HepG2 (cell line): Measurements from ENCODE around the gene PCOLCE2. TPM values are rescaled to one million over a fixed set of nuclear protein-coding genes. Genes with fewer than 3 reads are reported as not detected.

ENCODE experiments used
- ATAC-seq: fragments of 200-7000 bp; cut with Tn5 transposase; 3 replicates; pipeline ENCODE4 v1.9.1; 2020; ENCODE audit warnings: mild to moderate bottlenecking, moderate library complexity
- BruUV-seq: library from RNA; stranded (reverse); fragments of 400-500 nt; replicated peaks from 2 replicates; lab custom pipeline; 2021; lab: Mats Ljungman, UMichigan
- CTCF ChIA-PET: fragments of 300-600 bp; formaldehyde crosslinking; extraction: SDS; loops from one replicate; lab custom pipeline; 2021; ENCODE audit warnings: low total read pairs, inconsistent platforms, low intra/inter-chr PET ratio; lab: Yijun Ruan, JAX
- POLR2A ChIA-PET: fragments of 350-600 bp; sonication (Branson Sonifier 250); formaldehyde crosslinking; loops from one replicate; lab custom pipeline; 2020; ENCODE audit warnings: antibody characterized with exemption, inconsistent platforms; lab: Yijun Ruan, JAX
- DNase-seq: peaks from one replicate; pipeline ENCODE4 v3.0.0-alpha.2; 2015; ENCODE audit warnings: low spot score
- FAIRE-seq: peaks from 3 replicates; lab custom pipeline; 2011; peaks lifted over from hg19 to GRCh38; lab: Jason Lieb, UNC
- H2AFZ ChIP-seq: one replicate; pipeline ENCODE4 v1.6.1; 2011; ENCODE audit warnings: low read length, inconsistent platforms
- H3K27ac ChIP-seq: fragments of 300-600 bp; 3 replicates; pipeline ENCODE4 v1.8.0; 2011; ENCODE audit warnings: mixed run types, mild to moderate bottlenecking, mixed read lengths, low read length, inconsistent platforms; ENCODE audit not compliant: insufficient read depth; ENCODE audit errors: extremely low read length
- H3K27me3 ChIP-seq, 2 experiments: fragments of 200-600 bp in 1 of 2; 2 replicates in 1 of 2; 3 replicates in 1 of 2; pipeline versions ENCODE4 v1.6.0 to v1.8.0; 2011; ENCODE audit warnings: low read length in 2 of 2, mild to moderate bottlenecking in 2 of 2, moderate library complexity in 2 of 2, inconsistent platforms in 1 of 2; ENCODE audit not compliant: insufficient read depth in 2 of 2, control insufficient read depth in 1 of 2
- H3K36me3 ChIP-seq, 2 experiments: fragments of 200-600 bp in 1 of 2; replicated peaks in 1 of 2; 2 replicates in 1 of 2; 3 replicates in 1 of 2; pipeline versions ENCODE4 v1.5.1 to v1.8.0; 2011; ENCODE audit warnings: low read length in 2 of 2, inconsistent platforms in 1 of 2; ENCODE audit not compliant: insufficient read depth in 2 of 2, control insufficient read depth in 1 of 2
- H3K4me1 ChIP-seq: 2 replicates; pipeline ENCODE4 v1.5.1; 2012; ENCODE audit warnings: low read length, inconsistent platforms; ENCODE audit not compliant: insufficient read depth
- H3K4me2 ChIP-seq: 2 replicates; pipeline ENCODE4 v1.6.0; 2011; ENCODE audit warnings: low read depth, low read length, inconsistent platforms
- H3K4me3 ChIP-seq, 3 experiments: fragments of 200-600 bp in 1 of 3; sonication (generic), shearing (Covaris generic) in 1 of 3; replicated peaks in 1 of 3; 2 replicates each; pipeline ENCODE4 v1.5.1; 2011 to 2016; ENCODE audit warnings: low read length in 3 of 3, inconsistent platforms in 2 of 3, low read depth in 2 of 3, mild to moderate bottlenecking in 2 of 3, control low read depth in 1 of 3, mixed read lengths in 1 of 3; ENCODE audit not compliant: insufficient read depth in 1 of 3
- H3K79me2 ChIP-seq: one replicate; pipeline ENCODE4 v1.6.1; 2011; ENCODE audit warnings: low read length, inconsistent platforms; ENCODE audit not compliant: insufficient read depth
- H3K9ac ChIP-seq: 2 replicates; pipeline ENCODE4 v1.6.0; 2011; ENCODE audit warnings: mild to moderate bottlenecking, low read depth, low read length, inconsistent platforms; ENCODE audit not compliant: insufficient read depth
- H3K9me3 ChIP-seq: 2 replicates; pipeline ENCODE4 v1.5.1; 2012; ENCODE audit warnings: mild to moderate bottlenecking, low read length
- H4K20me1 ChIP-seq: 2 replicates; pipeline ENCODE4 v1.6.0; 2011; ENCODE audit warnings: inconsistent platforms, mild to moderate bottlenecking, low read length, moderate library complexity; ENCODE audit not compliant: insufficient read depth
- AGO2 ChIP-seq: fragments of 200-400 bp; formaldehyde crosslinking; optimal IDR thresholded peaks from 2 replicates; pipeline ENCODE3; 2017; ENCODE audit warnings: mild to moderate bottlenecking, low read depth, low read length, moderate library complexity
- BCL3 ChIP-seq: sonication (generic); formaldehyde crosslinking; IDR thresholded peaks from 2 replicates; pipeline ENCODE4 v1.5.1; 2020; ENCODE audit warnings: mild to moderate bottlenecking, missing genetic modification reagents, moderate library complexity
- PPARG ChIP-seq: conservative IDR thresholded peaks from 2 replicates; pipeline ENCODE4 v1.6.1; 2016; ENCODE audit warnings: missing biosample characterization, missing genetic modification reagents
- ZNF337 ChIP-seq: sonication (generic); formaldehyde crosslinking; IDR thresholded peaks from 2 replicates; pipeline ENCODE4 v1.5.1; 2020; ENCODE audit warnings: missing genetic modification reagents, low read depth, mild to moderate bottlenecking, borderline replicate concordance
- ZNF460 ChIP-seq: sonication (generic); formaldehyde crosslinking; IDR thresholded peaks from 2 replicates; pipeline ENCODE4 v1.5.1; 2020; ENCODE audit warnings: missing genetic modification reagents, mild to moderate bottlenecking, borderline replicate concordance
- WGBS: methylation state at CpG from one replicate; pipeline ENCODE4 v1.1.6; 2017; ENCODE audit warnings: low lambda C conversion rate; 5-methylcytosine and 5-hydroxymethylcytosine counted together
- in situ Hi-C: cut with HindIII; loops from 2 replicates; pipeline ENCODE4 v1.10.0; 2017; ENCODE audit warnings: low pct_unique_long_range_greater_than_20kb; ENCODE audit not compliant: extremely low pct_ligation_motif_present
- intact Hi-C: fragments of 100-400 bp; cut with micrococcal nuclease; formaldehyde crosslinking; loops from one replicate; pipeline ENCODE4 v1.10.0; 2022; ENCODE audit not compliant: unreplicated experiment
- polyA plus RNA-seq, 8 experiments: library from polyadenylated mRNA; depleted of rRNA in 3 of 8; stranded (reverse) in 7 of 8; unstranded in 1 of 8; fragments of >200 nt; fragmentation: Illumina TruSeq in 4 of 8; extraction: Trizol in 4 of 8; gene quantifications; 2 replicates each; pipeline versions ENCODE4 v1.2.1 to v1.2.3, GENCODE V29; 2011 to 2016; ENCODE audit warnings: low read depth in 4 of 8, missing spikeins in 1 of 8, mixed read lengths in 1 of 8; ENCODE audit not compliant: insufficient read depth in 1 of 8
- total RNA-seq, 5 experiments: library from RNA; depleted of rRNA; stranded (reverse); fragments of >200 nt; fragmentation: Illumina TruSeq; extraction: Trizol; gene quantifications; 2 replicates each; pipeline ENCODE4 v1.2.3, GENCODE V29; 2016; ENCODE audit warnings: low read depth in 1 of 5

PCOLCE2 gene
- total and polyA plus RNA-seq, 2 of the 13 experiments (the other 11 are each of a cell fraction or from before 2014, with no cell fraction given), result 0.71 to 2.0 TPM

- TF ChIP-seq ZNF460 (CRISPR knock-in tag), result no peak
- no peak for TF ChIP-seq AGO2
- no peak for TF ChIP-seq ZNF337 (CRISPR knock-in tag)
Observed at GRCh38 chr3:142888481-142889211, at the start of gene PCOLCE2 (continued).

- Histone ChIP-seq H3K9ac (no peak overlapping the region), H4K20me1 (no peaks in the 10 kb centered on the region), H3K27ac (no peak overlapping the region), H3K4me2 (no peak overlapping the region), H3K36me3 (no peaks in the 10 kb centered on the region), H3K9me3 (no peaks in the 10 kb centered on the region), H2AFZ (no peak overlapping the region), H3K27me3 (peaks cover 0 to 24% of the 10 kb centered on the region in 2 experiments; a peak in 3 of 5 replicates), H3K4me3 (no peak overlapping the region)
- no peak for ATAC-seq
- FAIRE-seq, result no peak
- ChIA-PET CTCF (no interaction called here), POLR2A (interaction anchor here (1.4 kb wide), 1 partner anchor 28 kb away, joined by 3 read pairs; no protein-coding TSS in a partner anchor)
- WGBS, result 76% methylated on average over 5 of the region's 5 CpGs
- no peak for TF ChIP-seq PPARG (CRISPR knock-in tag)
- no peak for TF ChIP-seq BCL3
- TF ChIP-seq, all 625 proteins: peak for 0
- DNase-seq, result no peak
- no TSS peak for BruUV-seq
- Histone ChIP-seq H3K79me2 (no peaks in the 10 kb centered on the region), H3K4me1 (peaks cover 44% of the 10 kb centered on the region)
- in situ Hi-C loops, result no loop called here
- intact Hi-C loops, result no loop called here
Observed at GRCh38 chr3:142935963-142936362, 47.1 kb upstream of the PCOLCE2 start.
